22Rv1 (cell line): ENCODE results near the gene ZNF202.

Experiments
- CTCF ChIP-seq: fragments of 450-650 bp; IDR thresholded peaks from 2 replicates; pipeline ENCODE4 v1.5.1; 2017; ENCODE audit warnings: mild to moderate bottlenecking
- ZFX ChIP-seq: fragments of 450-650 bp; IDR thresholded peaks from 2 replicates; pipeline ENCODE4 v1.6.1; 2017; ENCODE audit warnings: antibody characterized with exemption, borderline replicate concordance

DNA sequence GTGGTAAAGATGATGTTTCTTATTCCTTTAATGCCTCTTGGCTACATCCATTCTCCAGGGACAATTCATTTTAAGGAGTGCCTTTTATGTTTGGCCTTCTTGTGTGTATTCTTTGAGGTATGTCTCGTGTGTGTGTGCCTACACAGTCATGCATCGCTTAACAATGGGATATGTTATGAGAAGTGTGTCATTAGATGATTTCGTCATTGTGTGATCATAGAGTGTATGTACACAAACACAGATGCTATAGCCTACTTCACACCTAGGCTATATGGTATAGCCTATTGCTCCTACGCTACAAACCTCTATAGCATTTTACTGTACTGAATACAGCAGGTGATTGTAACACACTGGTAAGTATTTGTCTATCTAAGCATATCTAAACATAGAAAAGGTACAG is 23.0 kb downstream of the ZNF202 start:
- TF ChIP-seq CTCF (no peak), ZFX (no peak)
